Stimulated activated effector memory CD8-positive, alpha-beta T cell treated with anti-CD3 and anti-CD28 coated beads, Interleukin-12 subunit alpha, Interleukin-12 subunit beta, amount 100 ng/mL, for 72 hours (primary cell): Measurements from ENCODE around the gene STOX2.

Source experiments
- ATAC-seq: fragments of 150-1000 bp; cut with Tn5 transposase; 2 replicates; pipeline ENCODE4 v1.10.0; 2021
- DNase-seq, 2 donors: peaks; one replicate each; pipeline ENCODE4 v3.0.0; 2021 to 2022; ENCODE audit warnings: low spot score in 2 of 2
- H3K27ac Mint-ChIP-seq: one replicate; pipeline ENCODE4 v1.8.0; 2022; ENCODE audit warnings: mild to moderate bottlenecking, mixed read lengths
- H3K36me3 Mint-ChIP-seq: one replicate; pipeline ENCODE4 v1.8.0; 2022; ENCODE audit warnings: mild to moderate bottlenecking, mixed read lengths
- H3K4me1 Mint-ChIP-seq: one replicate; pipeline ENCODE4 v1.8.0; 2022; ENCODE audit warnings: mixed read lengths
- H3K4me3 Mint-ChIP-seq: one replicate; pipeline ENCODE4 v1.8.0; 2022; ENCODE audit warnings: mild to moderate bottlenecking, mixed read lengths
- H3K9me3 Mint-ChIP-seq: one replicate; pipeline ENCODE4 v1.8.0; 2022; ENCODE audit warnings: mixed read lengths

STOX2 gene, protein sequence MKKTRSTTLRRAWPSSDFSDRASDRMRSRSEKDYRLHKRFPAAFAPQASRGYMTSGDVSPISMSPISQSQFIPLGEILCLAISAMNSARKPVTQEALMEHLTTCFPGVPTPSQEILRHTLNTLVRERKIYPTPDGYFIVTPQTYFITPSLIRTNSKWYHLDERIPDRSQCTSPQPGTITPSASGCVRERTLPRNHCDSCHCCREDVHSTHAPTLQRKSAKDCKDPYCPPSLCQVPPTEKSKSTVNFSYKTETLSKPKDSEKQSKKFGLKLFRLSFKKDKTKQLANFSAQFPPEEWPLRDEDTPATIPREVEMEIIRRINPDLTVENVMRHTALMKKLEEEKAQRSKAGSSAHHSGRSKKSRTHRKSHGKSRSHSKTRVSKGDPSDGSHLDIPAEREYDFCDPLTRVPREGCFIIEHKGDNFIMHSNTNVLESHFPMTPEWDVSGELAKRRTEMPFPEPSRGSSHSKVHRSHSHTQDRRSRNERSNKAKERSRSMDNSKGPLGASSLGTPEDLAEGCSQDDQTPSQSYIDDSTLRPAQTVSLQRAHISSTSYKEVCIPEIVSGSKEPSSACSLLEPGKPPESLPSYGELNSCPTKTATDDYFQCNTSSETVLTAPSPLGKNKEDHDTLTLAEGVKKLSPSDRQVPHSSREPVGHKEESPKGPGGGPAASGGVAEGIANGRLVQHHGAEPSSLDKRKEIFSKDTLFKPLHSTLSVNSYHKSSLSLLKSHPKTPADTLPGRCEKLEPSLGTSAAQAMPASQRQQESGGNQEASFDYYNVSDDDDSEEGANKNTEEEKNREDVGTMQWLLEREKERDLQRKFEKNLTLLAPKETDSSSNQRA (N-terminal part only)

DNA sequence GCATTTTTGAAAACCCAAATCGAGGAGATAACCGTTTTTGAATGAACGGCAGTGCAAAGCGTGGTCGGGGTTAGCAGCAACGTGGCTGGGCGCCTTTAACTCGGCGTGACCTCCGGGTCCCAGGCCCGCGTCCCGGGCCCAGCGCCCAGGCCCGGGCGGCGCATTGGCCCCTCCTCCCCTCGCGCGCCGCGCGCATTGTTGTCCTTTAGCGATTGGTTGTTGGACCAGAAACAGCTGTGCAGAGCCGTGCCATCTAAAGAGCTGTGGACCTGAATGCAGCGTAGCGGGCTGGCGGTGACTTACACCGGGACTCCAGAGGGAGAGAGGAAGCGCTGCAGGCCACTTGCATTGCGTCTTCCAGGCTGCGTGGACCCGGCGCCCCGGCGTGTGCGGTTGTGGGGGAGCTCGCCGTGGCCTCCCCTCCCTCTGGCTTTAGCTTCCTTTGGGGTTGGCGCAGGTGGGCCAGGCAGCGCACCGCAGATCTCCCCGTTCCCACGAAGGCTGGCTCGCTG, at the start of gene STOX2:
Gene STOX2 (plus strand): TSS at position 227 of the 512 bp plus-strand sequence. CDS start 1,484 bp downstream, outside the sequence.
- ATAC-seq, result peak; percentile 45
- no peak for DNase-seq
- peaks cover 10% of the 10 kb centered on the region for H3K4me1 Mint-ChIP-seq
- no peaks in the 10 kb centered on the region for H3K9me3 Mint-ChIP-seq
- no peak within 1 kb of the TSS for H3K4me3 Mint-ChIP-seq
- no peaks in the 10 kb centered on the region for H3K36me3 Mint-ChIP-seq
- H3K27ac Mint-ChIP-seq, result no peak within 1 kb of the TSS

DNA sequence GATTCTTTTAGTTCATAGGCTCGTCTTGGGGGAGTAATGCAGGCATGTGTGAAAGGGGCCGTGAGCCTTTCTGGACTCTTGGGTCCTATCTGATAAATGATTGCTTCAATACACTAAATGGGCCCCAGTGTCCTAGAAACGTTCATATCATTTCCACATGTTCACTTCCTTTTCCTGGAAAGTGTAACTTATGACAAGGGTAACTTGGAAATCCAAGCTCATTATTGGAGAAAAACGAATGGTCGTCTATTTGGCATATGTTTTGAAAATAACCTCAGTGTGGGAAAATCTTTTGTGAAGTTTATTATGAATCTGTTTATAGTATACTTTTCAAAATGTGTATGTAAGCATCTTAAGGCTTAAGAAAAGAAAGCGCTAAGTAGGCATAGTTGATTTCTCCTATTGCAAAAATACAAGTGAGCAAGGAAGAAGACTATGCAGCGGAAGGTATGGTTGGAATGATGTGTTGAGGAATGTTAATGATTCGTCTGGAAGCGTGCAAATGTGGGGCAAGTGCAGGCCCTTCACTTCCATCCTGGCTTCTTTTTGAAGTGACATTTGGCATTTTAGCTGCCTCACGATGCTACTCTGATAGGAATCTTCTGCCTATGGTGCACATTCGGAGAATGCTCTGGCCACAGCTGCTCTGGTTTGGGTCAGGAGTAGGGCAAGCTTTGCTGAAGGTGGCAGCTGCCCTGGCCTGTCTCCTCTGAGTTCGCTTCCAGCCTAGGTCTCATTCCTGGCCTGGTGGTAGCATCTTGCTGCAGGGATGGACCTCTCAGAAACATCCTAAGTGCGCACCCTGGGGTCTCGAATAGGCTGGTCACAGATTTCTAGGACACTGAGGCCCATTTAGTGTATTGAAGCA, 49.5 kb upstream of the STOX2 start:
- Mint-ChIP-seq H3K4me3 (no peak overlapping the region), H3K36me3 (no peaks in the 10 kb centered on the region), H3K4me1 (no peaks in the 10 kb centered on the region), H3K27ac (no peak overlapping the region), H3K9me3 (no peaks in the 10 kb centered on the region)
- no peak for DNase-seq
- no peak for ATAC-seq

DNA sequence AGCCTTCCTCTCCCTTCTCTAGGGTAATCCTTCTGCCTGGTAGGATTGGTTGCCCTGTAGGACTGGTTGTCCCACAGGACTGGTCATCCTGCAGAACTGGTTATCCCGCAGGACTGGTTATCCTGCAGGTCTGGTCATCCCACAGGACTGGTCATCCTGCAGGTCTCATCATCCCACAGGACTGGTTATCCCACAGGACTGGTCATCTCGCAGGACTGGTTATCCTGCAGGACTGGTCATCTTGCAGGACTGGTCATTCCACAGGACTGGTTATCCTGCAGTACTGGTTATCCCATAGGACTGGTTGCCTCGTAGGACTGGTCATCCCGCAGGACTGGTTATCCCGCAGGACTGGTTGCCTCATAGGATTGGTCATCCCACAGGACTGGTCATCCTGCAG, 48.1 kb upstream of the STOX2 start:
- ATAC-seq (no peak), DNase-seq (no peak)
- H3K36me3 Mint-ChIP-seq, result no peaks in the 10 kb centered on the region
- no peak overlapping the region for H3K4me3 Mint-ChIP-seq
- H3K27ac Mint-ChIP-seq, result no peak overlapping the region
- H3K9me3 Mint-ChIP-seq, result no peaks in the 10 kb centered on the region
- no peaks in the 10 kb centered on the region for H3K4me1 Mint-ChIP-seq

DNA sequence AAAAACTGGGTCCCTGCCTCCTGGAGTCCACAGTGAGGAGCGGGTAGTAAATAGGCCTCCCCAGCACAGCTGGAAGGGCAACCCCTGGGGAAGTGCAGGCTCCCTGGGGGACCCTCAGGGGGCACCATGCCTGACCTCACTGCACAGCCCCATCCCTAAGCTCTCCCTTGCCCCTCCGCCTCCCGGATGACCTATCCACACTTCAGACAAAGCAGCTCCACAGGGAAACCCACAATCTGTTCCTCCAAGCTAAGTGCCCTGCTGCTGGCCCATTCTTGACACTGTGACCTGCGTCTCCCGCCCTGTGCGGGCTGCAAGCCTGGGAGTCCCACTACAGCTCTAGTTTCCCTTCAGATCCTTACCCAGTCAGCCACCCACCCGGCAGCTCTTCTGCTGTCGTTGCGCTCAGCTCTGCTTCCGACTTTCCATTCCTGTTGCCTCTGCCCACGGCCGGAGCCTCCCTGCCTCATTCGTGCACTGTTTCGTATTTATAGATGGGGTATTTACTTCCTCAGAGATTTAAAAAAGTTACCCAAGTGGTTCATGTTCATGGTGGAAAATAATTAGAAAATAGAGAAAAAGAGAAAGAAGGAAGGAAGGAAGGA, 47.0 kb upstream of the STOX2 start:
- Mint-ChIP-seq H3K27ac (no peak overlapping the region), H3K36me3 (no peaks in the 10 kb centered on the region), H3K4me3 (no peak overlapping the region), H3K9me3 (no peaks in the 10 kb centered on the region), H3K4me1 (no peaks in the 10 kb centered on the region)
- ATAC-seq, result peak; percentile 22
- DNase-seq, result no peak

DNA sequence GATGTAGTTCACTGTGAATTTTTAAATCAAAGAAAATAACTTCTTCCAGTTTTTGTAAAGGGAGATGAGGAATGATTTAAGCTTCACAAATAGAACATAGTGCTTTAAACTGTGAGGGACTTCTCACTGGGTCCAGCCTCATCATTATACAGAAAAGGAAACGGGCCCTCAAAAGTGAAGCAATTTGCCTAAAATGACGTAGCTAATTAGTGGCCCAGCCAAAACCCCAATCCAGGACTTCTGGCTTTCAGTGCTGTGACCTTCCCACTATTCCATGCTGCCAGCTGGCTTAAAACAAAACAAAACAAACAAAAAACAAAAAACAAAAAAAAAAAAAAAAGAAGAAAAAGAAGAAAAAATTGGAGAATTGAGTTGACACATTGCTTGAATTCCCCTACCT, 45.0 kb upstream of the STOX2 start:
- ATAC-seq (no peak), DNase-seq (no peak)
- H3K9me3 Mint-ChIP-seq, result no peaks in the 10 kb centered on the region
- no peak overlapping the region for H3K27ac Mint-ChIP-seq
- H3K4me1 Mint-ChIP-seq, result no peaks in the 10 kb centered on the region
- no peaks in the 10 kb centered on the region for H3K36me3 Mint-ChIP-seq
- no peak overlapping the region for H3K4me3 Mint-ChIP-seq

DNA sequence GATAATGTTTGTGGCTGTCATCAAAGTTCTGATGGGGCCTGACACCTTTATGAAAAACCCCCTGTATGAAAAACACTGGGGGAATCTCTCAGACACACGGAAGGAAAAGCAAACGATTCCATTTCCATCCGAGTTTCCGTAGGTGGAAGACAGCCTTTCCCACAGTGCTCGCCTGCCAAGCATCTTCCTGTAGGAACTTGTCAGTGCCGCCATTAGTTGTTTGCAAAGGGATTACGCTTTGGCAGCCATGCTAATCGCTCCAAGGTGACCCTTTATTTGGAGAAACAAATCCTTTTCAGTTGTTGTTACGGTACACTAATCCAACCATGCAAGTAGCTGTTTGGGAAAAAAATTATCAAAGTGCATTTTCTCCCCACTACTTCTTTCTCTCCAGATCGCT, 44.4 kb upstream of the STOX2 start:
- no peak overlapping the region for H3K27ac Mint-ChIP-seq
- H3K9me3 Mint-ChIP-seq, result no peaks in the 10 kb centered on the region
- DNase-seq (no peak), ATAC-seq (no peak)
- H3K36me3 Mint-ChIP-seq, result no peaks in the 10 kb centered on the region
- H3K4me1 Mint-ChIP-seq, result no peaks in the 10 kb centered on the region
- H3K4me3 Mint-ChIP-seq, result no peak overlapping the region

DNA sequence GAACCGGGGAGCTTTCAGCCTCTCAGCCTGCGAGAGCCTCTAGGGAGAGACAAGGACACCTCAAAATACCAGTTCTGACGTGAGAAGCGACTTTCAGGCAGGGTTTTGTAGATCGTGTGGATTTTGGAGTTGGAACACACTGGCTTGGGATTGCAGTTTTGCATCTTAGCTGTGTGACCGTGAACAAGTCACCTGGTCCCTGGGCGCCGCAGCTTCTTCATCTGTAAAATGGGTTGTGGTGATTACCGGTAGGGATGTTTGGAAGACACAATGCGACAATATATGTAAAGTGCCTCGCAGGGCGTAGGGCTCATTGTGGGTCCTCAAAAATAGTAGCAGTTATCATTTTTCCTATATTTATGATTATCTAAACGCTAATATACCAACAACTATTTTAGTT, 43.7 kb upstream of the STOX2 start:
- Mint-ChIP-seq H3K27ac (no peak overlapping the region), H3K9me3 (no peaks in the 10 kb centered on the region), H3K4me1 (no peaks in the 10 kb centered on the region), H3K36me3 (no peaks in the 10 kb centered on the region), H3K4me3 (no peak overlapping the region)
- DNase-seq (no peak), ATAC-seq (no peak)

DNA sequence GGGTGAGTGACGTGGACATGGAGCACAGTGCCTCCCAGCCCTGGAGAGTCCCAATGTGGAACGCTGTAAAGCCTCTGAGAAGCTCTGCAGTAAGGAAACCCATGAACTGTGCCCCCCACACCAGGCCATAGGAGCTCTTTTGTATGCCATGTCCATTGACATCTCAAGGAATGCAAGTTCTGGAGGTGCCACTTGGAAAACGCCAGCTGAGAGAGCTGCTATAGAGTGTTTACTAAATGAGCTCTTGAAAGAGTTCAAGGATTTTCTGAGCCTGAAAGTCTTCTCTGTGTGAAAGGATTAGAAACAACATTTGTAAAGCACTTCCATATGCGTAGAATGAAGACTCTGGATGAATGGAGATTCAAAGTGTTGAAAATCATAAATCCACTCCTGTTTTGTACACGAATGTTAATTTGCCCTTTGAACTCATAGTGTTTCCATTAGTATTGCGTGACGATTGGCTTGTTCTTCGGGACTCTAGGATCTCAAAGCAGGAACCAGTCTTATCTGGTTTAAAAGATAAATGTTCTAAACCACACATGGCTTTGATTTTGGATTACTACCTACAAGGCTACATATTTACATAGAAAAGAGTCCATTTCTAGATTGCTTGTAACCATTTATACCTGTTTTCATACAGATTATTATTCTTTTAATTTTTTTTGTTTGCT, 41.8 kb upstream of the STOX2 start:
- peak; percentile 16 for ATAC-seq

DNA sequence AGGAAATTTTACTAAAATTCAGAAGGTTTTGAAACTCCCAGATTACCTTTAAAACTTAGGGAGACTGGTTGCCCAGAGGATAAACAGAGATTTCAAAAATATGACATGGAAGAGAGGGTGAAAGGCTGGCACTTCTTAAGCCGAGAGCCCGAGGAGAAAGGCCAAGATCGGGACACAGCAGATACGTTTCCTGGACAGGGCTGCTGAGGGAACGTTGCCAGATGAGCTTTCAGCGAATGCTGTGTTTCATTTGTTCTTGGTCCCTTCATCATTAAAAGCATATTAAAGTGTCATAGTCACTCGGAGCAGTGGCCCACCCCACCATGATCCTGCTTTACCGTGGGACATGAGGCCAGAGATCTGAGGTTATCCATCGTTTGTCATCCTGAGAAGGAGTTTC, 37.9 kb upstream of the STOX2 start:
- ATAC-seq, result no peak
- Mint-ChIP-seq H3K4me1 (no peaks in the 10 kb centered on the region), H3K27ac (no peak overlapping the region), H3K4me3 (no peak overlapping the region), H3K9me3 (no peaks in the 10 kb centered on the region), H3K36me3 (no peaks in the 10 kb centered on the region)
- no peak for DNase-seq

More for the DNA sequence above, 41.8 kb upstream of the STOX2 start:
- DNase-seq, result no peak
- no peak overlapping the region for H3K27ac Mint-ChIP-seq
- no peaks in the 10 kb centered on the region for H3K9me3 Mint-ChIP-seq
- no peak overlapping the region for H3K4me3 Mint-ChIP-seq
- H3K4me1 Mint-ChIP-seq, result no peaks in the 10 kb centered on the region
- H3K36me3 Mint-ChIP-seq, result no peaks in the 10 kb centered on the region

DNA sequence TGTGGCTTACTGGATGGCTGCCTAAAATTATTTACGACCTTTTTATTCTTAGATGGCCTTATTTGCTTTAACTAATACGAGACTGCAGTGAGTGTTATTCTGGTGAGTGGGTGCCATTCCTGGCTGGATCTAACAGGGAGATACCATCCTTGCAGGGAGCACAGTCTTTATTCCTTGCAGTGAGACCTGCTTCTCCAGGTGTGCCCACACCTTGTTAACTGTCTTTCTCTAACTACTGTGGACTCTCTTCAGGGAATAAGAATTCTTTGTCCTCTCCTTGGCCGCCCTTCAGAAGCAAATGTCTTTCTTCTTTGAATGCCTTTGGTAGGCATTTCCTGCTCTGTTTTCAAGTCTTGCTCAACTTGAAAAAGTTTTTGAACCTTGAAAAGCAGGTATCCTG, 34.1 kb upstream of the STOX2 start:
- Mint-ChIP-seq H3K4me1 (no peaks in the 10 kb centered on the region), H3K9me3 (no peaks in the 10 kb centered on the region), H3K27ac (no peak overlapping the region), H3K36me3 (no peaks in the 10 kb centered on the region), H3K4me3 (no peak overlapping the region)
- ATAC-seq, result no peak
- DNase-seq, result no peak

DNA sequence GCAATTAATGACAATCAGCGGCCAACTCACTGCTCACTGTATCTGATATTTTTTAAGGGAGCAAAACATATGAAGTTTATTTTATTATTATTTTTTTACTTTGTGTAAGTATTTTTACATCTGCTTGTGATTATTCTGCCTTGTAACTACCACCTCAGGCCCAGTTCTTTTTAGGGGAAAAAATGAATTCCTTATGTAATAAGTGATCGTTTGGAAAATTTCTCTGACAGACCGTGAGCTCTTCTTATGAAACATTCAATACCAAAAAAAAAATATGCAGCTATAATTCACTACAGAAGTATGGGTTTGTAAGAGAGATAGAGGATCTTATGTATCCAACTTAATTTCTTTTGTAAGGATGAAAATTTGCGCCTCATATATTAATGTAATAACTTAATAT, 33.5 kb upstream of the STOX2 start:
- Mint-ChIP-seq H3K4me1 (no peaks in the 10 kb centered on the region), H3K27ac (no peak overlapping the region), H3K4me3 (no peak overlapping the region), H3K36me3 (no peaks in the 10 kb centered on the region), H3K9me3 (no peaks in the 10 kb centered on the region)
- no peak for DNase-seq
- ATAC-seq, result no peak

DNA sequence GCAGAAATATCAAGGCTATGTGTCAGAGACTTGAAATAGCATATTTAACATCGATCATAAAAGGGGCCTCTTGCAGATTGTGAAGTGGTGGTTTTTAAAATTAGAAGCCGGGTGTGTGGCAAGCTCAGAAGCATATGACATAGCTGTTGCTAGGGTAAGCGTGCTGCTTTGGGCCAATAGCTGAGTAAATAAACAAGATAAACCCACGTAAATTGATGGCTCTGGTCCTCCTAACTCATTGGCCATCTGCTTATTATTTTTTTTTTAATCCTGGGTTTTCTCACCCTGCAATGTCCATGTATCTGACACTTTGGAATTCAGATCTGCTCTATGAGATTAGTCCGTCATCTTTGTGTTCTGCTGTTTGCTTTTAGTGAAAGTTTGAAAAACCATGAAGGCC, 32.6 kb upstream of the STOX2 start:
- Mint-ChIP-seq H3K9me3 (no peaks in the 10 kb centered on the region), H3K4me1 (no peaks in the 10 kb centered on the region), H3K4me3 (no peak overlapping the region), H3K27ac (no peak overlapping the region), H3K36me3 (no peaks in the 10 kb centered on the region)
- ATAC-seq, result no peak
- no peak for DNase-seq

DNA sequence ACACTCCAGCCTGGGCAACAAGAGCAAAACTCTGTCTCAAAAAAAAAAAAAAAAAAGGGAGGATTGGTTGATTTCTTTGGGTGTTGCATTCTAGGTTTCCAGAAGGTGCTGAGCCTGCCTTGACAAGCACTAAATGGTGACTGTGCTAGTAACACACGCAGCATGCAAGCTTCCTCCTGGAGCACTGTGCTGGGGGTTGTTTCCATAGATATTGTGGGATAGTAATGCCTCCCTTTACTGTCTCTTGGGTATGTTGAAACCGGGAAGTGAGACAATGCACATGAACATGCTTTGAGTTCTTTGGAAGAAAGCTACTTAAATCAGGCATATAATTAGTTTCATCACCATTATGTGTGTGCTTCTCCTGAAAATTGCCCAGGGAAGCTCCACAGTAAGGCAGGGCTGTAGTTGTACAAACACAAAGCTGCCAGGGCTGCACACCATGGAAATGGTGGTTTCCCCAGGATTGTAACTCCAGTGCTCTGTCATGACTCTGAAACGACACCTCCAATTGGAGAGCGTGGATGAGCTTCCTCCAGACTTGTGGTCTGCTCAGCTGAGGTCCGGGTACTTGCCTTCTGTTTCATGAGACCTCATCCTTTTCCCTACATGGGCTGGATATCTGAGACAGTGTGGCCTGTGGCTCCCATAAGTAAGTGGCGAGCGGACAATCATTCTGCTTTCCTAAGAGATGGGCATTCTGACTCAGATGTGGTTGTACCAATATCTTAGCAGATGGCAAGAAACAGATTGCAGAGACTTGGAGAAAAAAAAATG, 31.5 kb upstream of the STOX2 start:
- Mint-ChIP-seq H3K9me3 (no peaks in the 10 kb centered on the region), H3K27ac (no peak overlapping the region), H3K36me3 (no peaks in the 10 kb centered on the region), H3K4me3 (no peak overlapping the region), H3K4me1 (no peaks in the 10 kb centered on the region)
- no peak for ATAC-seq
- no peak for DNase-seq
